HCT116 (cell line): ENCODE measurements around the gene PRKAA2. TPM values are rescaled to one million over a fixed set of nuclear protein-coding genes. Genes with fewer than 3 reads are reported as not detected.

ENCODE experiments used
- ATAC-seq: fragments of 200-7000 bp; cut with Tn5 transposase; 2 replicates; pipeline ENCODE4 v1.9.1; 2020; ENCODE audit warnings: mild to moderate bottlenecking, moderate library complexity
- BruUV-seq: library from RNA; stranded (reverse); fragments of 400-500 nt; replicated peaks from 2 replicates; lab custom pipeline; 2021; lab: Mats Ljungman, UMichigan
- CTCF ChIA-PET: fragments of 300-600 bp; sonication (Branson Sonifier 250); formaldehyde crosslinking; loops from one replicate; lab custom pipeline; 2021; ENCODE audit warnings: antibody characterized with exemption; lab: Charles Lee
- POLR2A ChIA-PET: fragments of 300-600, 350-600 bp; sonication (Branson Sonifier 250); formaldehyde crosslinking; loops from one replicate; lab custom pipeline; 2021; ENCODE audit warnings: antibody characterized with exemption; lab: Charles Lee
- RAD21 ChIA-PET, 2 experiments: fragments of 300-600 bp; sonication (Branson Sonifier 250); formaldehyde crosslinking; loops; one replicate each; lab custom pipeline; 2023; ENCODE audit warnings: low total read pairs in 2 of 2; ENCODE audit not compliant: uncharacterized antibody in 2 of 2, unreplicated experiment in 2 of 2, low non-redundant PET in 1 of 2; lab: Charles Lee
- DNase-seq: peaks from one replicate; pipeline ENCODE4 v3.0.0-alpha.2; 2010; ENCODE audit warnings: low read depth, low spot score
- H2AFZ ChIP-seq: fragments of 200-600 bp; shearing (Covaris generic), sonication (generic); 2 replicates; pipeline ENCODE4 v1.6.1; 2017; ENCODE audit warnings: low read depth, mixed run types, mixed read lengths, antibody characterized with exemption, low read length; ENCODE audit not compliant: poor library complexity, severe bottlenecking
- H3K27ac ChIP-seq: 2 replicates; pipeline ENCODE4 v1.5.1; 2012; ENCODE audit warnings: low read depth, low read length
- H3K27me3 ChIP-seq: fragments of 200-600 bp; sonication (generic); 2 replicates; pipeline ENCODE4 v1.6.1; 2016; ENCODE audit warnings: mixed run types, low read length, mixed read lengths; ENCODE audit not compliant: insufficient read depth
- H3K36me3 ChIP-seq, 2 experiments: fragments of 200-500 bp in 1 of 2; fragments of 200-600 bp in 1 of 2; sonication (Bioruptor generic) in 1 of 2; sonication (generic) in 1 of 2; 2 replicates each; pipeline versions ENCODE4 v1.5.1 to v1.6.1; 2014 to 2016; ENCODE audit warnings: low read length in 2 of 2, inconsistent platforms in 1 of 2, mixed read lengths in 1 of 2, mixed run types in 1 of 2; ENCODE audit not compliant: insufficient read depth in 2 of 2, control insufficient read depth in 1 of 2
- H3K4me1 ChIP-seq, 2 experiments: fragments of 200-600 bp in 1 of 2; sonication (generic) in 1 of 2; 2 replicates each; pipeline versions ENCODE4 v1.5.1 to v1.6.1; 2012 to 2017; ENCODE audit warnings: low read length in 2 of 2, inconsistent platforms in 1 of 2, mild to moderate bottlenecking in 1 of 2, mixed read lengths in 1 of 2, mixed run types in 1 of 2, moderate library complexity in 1 of 2; ENCODE audit not compliant: insufficient read depth in 2 of 2, control insufficient read depth in 1 of 2
- H3K4me2 ChIP-seq: fragments of 200-600 bp; sonication (generic); 2 replicates; pipeline ENCODE4 v1.6.1; 2017; ENCODE audit warnings: mixed run types, low read length, mixed read lengths
- H3K4me3 ChIP-seq, 2 experiments: fragments of 200-600 bp in 1 of 2; sonication (generic) in 1 of 2; replicated peaks in 1 of 2; 2 replicates each; pipeline ENCODE4 v1.5.1; 2011 to 2016; ENCODE audit warnings: low read length in 2 of 2, control low read depth in 1 of 2, low read depth in 1 of 2, mild to moderate bottlenecking in 1 of 2, mixed read lengths in 1 of 2, mixed run types in 1 of 2
- H3K79me2 ChIP-seq: fragments of 200-600 bp; sonication (generic); 2 replicates; pipeline ENCODE4 v1.6.1; 2017; ENCODE audit warnings: mild to moderate bottlenecking, mixed run types, low read length, moderate library complexity, mixed read lengths; ENCODE audit not compliant: insufficient read depth
- H3K9ac ChIP-seq: fragments of 200-600 bp; sonication (generic); 2 replicates; pipeline ENCODE4 v1.6.1; 2016; ENCODE audit warnings: low read length, mixed read lengths
- H3K9me2 ChIP-seq: fragments of 200-600 bp; sonication (generic), shearing (Covaris generic); 2 replicates; pipeline ENCODE4 v1.6.1; 2017; ENCODE audit warnings: mixed run types, mild to moderate bottlenecking, moderate library complexity; ENCODE audit not compliant: insufficient read depth
- H3K9me3 ChIP-seq, 2 experiments: fragments of 200-500 bp in 1 of 2; fragments of 200-600 bp in 1 of 2; sonication (Bioruptor generic) in 1 of 2; sonication (generic) in 1 of 2; 2 replicates each; pipeline ENCODE4 v1.6.1; 2014 to 2017; ENCODE audit warnings: low read length in 2 of 2, mixed read lengths in 2 of 2, inconsistent platforms in 1 of 2, low read depth in 1 of 2, mild to moderate bottlenecking in 1 of 2, mixed run types in 1 of 2, moderate library complexity in 1 of 2; ENCODE audit not compliant: control insufficient read depth in 1 of 2, insufficient read depth in 1 of 2
- H4K20me1 ChIP-seq: fragments of 200-600 bp; sonication (generic), shearing (Covaris generic); 2 replicates; pipeline ENCODE4 v1.6.1; 2017; ENCODE audit warnings: mixed run types, mild to moderate bottlenecking, moderate library complexity; ENCODE audit not compliant: insufficient read depth
- CEBPB ChIP-seq: IDR thresholded peaks from 2 replicates; pipeline ENCODE4 v1.6.1; 2012; ENCODE audit warnings: low read depth
- ELF1 ChIP-seq: IDR thresholded peaks from 2 replicates; pipeline ENCODE4 v1.6.1; 2012; ENCODE audit warnings: low read depth, borderline replicate concordance
- FOSL1 ChIP-seq: IDR thresholded peaks from 2 replicates; pipeline ENCODE4 v1.6.1; 2012; ENCODE audit warnings: low read depth
- POLR2A ChIP-seq: IDR thresholded peaks from 2 replicates; pipeline ENCODE4 v1.7.0; 2011; ENCODE audit warnings: borderline replicate concordance; ENCODE audit not compliant: insufficient read depth, insufficient read length; ENCODE audit errors: extremely low read depth
- POLR2AphosphoS5 ChIP-seq: IDR thresholded peaks from 2 replicates; pipeline ENCODE4 v1.6.1; 2011; ENCODE audit warnings: mild to moderate bottlenecking, low read depth, low read length, moderate library complexity
- RAD21 ChIP-seq: IDR thresholded peaks from 2 replicates; pipeline ENCODE4 v1.6.1; 2012; ENCODE audit warnings: low read depth, mild to moderate bottlenecking
- SIN3A ChIP-seq: IDR thresholded peaks from 2 replicates; pipeline ENCODE4 v1.6.1; 2012; ENCODE audit warnings: low read depth
- SP1 ChIP-seq: IDR thresholded peaks from 2 replicates; pipeline ENCODE4 v1.6.1; 2012; ENCODE audit warnings: low read depth
- ZFX ChIP-seq: fragments of 450-650 bp; IDR thresholded peaks from 2 replicates; pipeline ENCODE4 v1.6.1; 2017
- ZNF274 ChIP-seq: fragments of 200-500 bp; sonication (Bioruptor generic); IDR thresholded peaks from 2 replicates; pipeline ENCODE4 v1.6.1; 2014; ENCODE audit warnings: mild to moderate bottlenecking, low read depth, low read length, inconsistent platforms
- intact Hi-C: fragments of 100-400 bp; cut with micrococcal nuclease; formaldehyde crosslinking; loops from 2 replicates; pipeline ENCODE4 v1.10.0; 2022
- total RNA-seq: library from RNA; stranded (reverse); gene quantifications from one replicate; pipeline ENCODE4 v1.2.1, GENCODE V29; 2021; ENCODE audit not compliant: unreplicated experiment
- TF ChIP-seq, protein P1 (sequence below): IDR thresholded peaks from 2 replicates; pipeline ENCODE4 v1.6.1; 2012; ENCODE audit warnings: low read depth

The PRKAA2 gene
- total RNA-seq, 1 experiment from 2014 or later = 1.6 TPM

DNA sequence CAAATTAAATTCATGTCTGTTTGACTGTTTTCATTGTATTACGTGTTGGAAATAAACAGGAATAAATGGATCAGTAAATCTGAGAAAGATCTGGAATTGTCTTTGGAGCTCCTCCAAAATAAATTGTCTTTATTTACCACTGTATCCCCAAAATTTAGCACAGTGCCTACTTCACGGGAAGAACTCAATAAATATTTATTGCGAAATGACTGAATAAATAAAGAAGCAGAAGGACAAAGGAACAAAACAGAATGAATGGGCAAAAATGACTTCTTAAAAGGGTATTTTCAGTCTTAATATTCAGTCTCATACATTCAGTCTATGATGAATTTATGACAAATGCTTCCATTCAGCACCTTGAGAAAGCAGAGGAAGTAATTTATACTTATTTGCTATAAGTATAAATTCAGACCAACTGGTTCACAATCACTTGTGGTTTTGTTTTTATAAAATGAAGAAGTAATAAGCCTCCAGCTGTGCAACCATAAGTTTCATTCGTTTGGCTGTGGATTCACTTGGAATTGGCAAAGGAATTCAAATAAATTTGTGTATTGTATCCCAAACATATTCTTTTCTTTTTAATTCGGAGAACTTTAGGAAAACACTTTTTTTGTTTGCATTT lies 19.2 kb upstream of the PRKAA2 start:
- ATAC-seq = no peak
- no peak for DNase-seq
- RAD21 ChIA-PET = no interaction called here
- Histone ChIP-seq H3K9me3 (no peaks in the 10 kb centered on the region), H3K4me2 (no peak overlapping the region), H3K9me2 (no peaks in the 10 kb centered on the region), H3K36me3 (no peaks in the 10 kb centered on the region), H3K79me2 (no peaks in the 10 kb centered on the region), H3K27me3 (peaks cover 5% of the 10 kb centered on the region; the same call in 1 of the 2 replicates), H2AFZ (no peak overlapping the region), H3K4me1 (no peaks in the 10 kb centered on the region), H4K20me1 (no peaks in the 10 kb centered on the region), H3K4me3 (no peak overlapping the region), H3K27ac (no peak overlapping the region), H3K9ac (no peak overlapping the region)
- TF ChIP-seq SIN3A (no peak), POLR2AphosphoS5 (no peak), ZFX (no peak), RAD21 (no peak)
- TF ChIP-seq, protein P1, sequence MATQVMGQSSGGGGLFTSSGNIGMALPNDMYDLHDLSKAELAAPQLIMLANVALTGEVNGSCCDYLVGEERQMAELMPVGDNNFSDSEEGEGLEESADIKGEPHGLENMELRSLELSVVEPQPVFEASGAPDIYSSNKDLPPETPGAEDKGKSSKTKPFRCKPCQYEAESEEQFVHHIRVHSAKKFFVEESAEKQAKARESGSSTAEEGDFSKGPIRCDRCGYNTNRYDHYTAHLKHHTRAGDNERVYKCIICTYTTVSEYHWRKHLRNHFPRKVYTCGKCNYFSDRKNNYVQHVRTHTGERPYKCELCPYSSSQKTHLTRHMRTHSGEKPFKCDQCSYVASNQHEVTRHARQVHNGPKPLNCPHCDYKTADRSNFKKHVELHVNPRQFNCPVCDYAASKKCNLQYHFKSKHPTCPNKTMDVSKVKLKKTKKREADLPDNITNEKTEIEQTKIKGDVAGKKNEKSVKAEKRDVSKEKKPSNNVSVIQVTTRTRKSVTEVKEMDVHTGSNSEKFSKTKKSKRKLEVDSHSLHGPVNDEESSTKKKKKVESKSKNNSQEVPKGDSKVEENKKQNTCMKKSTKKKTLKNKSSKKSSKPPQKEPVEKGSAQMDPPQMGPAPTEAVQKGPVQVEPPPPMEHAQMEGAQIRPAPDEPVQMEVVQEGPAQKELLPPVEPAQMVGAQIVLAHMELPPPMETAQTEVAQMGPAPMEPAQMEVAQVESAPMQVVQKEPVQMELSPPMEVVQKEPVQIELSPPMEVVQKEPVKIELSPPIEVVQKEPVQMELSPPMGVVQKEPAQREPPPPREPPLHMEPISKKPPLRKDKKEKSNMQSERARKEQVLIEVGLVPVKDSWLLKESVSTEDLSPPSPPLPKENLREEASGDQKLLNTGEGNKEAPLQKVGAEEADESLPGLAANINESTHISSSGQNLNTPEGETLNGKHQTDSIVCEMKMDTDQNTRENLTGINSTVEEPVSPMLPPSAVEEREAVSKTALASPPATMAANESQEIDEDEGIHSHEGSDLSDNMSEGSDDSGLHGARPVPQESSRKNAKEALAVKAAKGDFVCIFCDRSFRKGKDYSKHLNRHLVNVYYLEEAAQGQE = no peak
- CTCF ChIA-PET = no interaction called here
- intact Hi-C loops = no loop called here
- BruUV-seq = no TSS peak
- POLR2A ChIA-PET = no interaction called here

DNA sequence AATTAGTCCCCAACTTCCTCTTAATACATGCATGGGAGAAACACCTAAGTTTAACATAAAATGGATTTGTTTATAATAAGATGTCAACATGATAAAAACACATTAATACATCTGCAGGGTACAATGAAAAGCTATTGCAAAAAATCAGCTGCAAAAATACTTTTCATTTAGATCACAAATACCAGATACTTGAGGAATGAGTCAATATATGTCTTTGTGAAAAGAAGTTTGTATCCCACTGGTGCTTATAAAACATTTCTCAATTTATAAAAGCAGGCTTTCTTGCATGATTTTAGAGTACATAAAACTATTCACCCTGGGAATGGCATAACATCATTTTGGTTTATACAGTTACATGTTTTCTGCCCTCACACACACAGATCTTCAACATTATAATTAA lies 18.6 kb upstream of the PRKAA2 start:
- intact Hi-C loops = no loop called here
- H4K20me1 ChIP-seq = no peaks in the 10 kb centered on the region
- no peak for ATAC-seq
- no peak overlapping the region for H3K4me2 ChIP-seq
- no peak for DNase-seq
- H3K9ac ChIP-seq = no peak overlapping the region
- H3K9me3 ChIP-seq = no peaks in the 10 kb centered on the region
- H3K79me2 ChIP-seq = no peaks in the 10 kb centered on the region
- no peaks in the 10 kb centered on the region for H3K9me2 ChIP-seq
- BruUV-seq = no TSS peak
- POLR2A ChIA-PET = no interaction called here
- H3K36me3 ChIP-seq = no peaks in the 10 kb centered on the region
- H2AFZ ChIP-seq = no peak overlapping the region
- H3K27me3 ChIP-seq = peaks cover 5% of the 10 kb centered on the region; the same call in 1 of the 2 replicates
- H3K4me1 ChIP-seq = no peaks in the 10 kb centered on the region
- no peak overlapping the region for H3K27ac ChIP-seq
- CTCF ChIA-PET = no interaction called here
- RAD21 ChIA-PET = no interaction called here
- H3K4me3 ChIP-seq = no peak overlapping the region
- TF ChIP-seq SIN3A (no peak), FOSL1 (no peak), SP1 (no peak), POLR2AphosphoS5 (no peak), CEBPB (no peak), ZNF274 (no peak), ELF1 (no peak), POLR2A (no peak)
- TF ChIP-seq, protein P1 = no peak
